ENCODE results near the gene CROCC2. TPM values are rescaled to one million over a fixed set of nuclear protein-coding genes. Genes with fewer than 3 reads are reported as not detected.

CROCC2 gene
- total and polyA plus RNA-seq, 2 of the 13 experiments (the other 11 are each of a cell fraction or from before 2014, with no cell fraction given) = not detected

GRCh38 chr2:240892356-240892755 is 13.8 kb upstream of the CROCC2 start (continued):
- no peak for TF ChIP-seq ATF6 (CRISPR knock-in tag; conservative IDR thresholded peaks at IDR 0.05)
- TF ChIP-seq ZNF547 (CRISPR knock-in tag; IDR thresholded peaks at IDR 0.05) = no peak
- no peak for TF ChIP-seq ZSCAN9 (CRISPR knock-in tag; IDR thresholded peaks at IDR 0.05; ENCODE audit: borderline replicate concordance)
- TF ChIP-seq ZNF558 (CRISPR knock-in tag; IDR thresholded peaks at IDR 0.05; ENCODE audit: borderline replicate concordance) = no peak
- no peak for TF ChIP-seq BHLHE40 (IDR thresholded peaks at IDR 0.05; ENCODE audit: low read length)

GRCh38 chr2:240892925-240893324 is 13.2 kb upstream of the CROCC2 start:
- Histone ChIP-seq H3K9me3 (ENCODE audit: low read length) (no peaks in the 10 kb centered on the region), H3K9ac (ENCODE audit: insufficient read depth, low read depth, low read length) (no peak overlapping the region), H2AFZ (ENCODE audit: low read length) (no peak overlapping the region), H4K20me1 (ENCODE audit: insufficient read depth, low read length) (no peaks in the 10 kb centered on the region), H3K36me3 (replicated peaks in 1 of 2; ENCODE audit: control insufficient read depth in 1 of 2, insufficient read depth in 2 of 2, low read length in 2 of 2) (no peaks in the 10 kb centered on the region), H3K27ac (ENCODE audit: extremely low read length, insufficient read depth, low read length) (no peak overlapping the region), H3K4me1 (ENCODE audit: insufficient read depth, low read length) (peaks cover 88% of the 10 kb centered on the region), H3K79me2 (ENCODE audit: insufficient read depth, low read length) (no peaks in the 10 kb centered on the region), H3K4me2 (ENCODE audit: low read depth, low read length) (no peak overlapping the region), H3K4me3 (replicated peaks in 1 of 3; ENCODE audit: insufficient read depth in 1 of 3, low read depth in 2 of 3, low read length in 3 of 3) (no peak overlapping the region), H3K27me3 (ENCODE audit: control insufficient read depth in 1 of 2, insufficient read depth in 2 of 2, low read length in 2 of 2) (no peaks in the 10 kb centered on the region; a peak in 1 of 5 replicates)
- ChIA-PET CTCF (ENCODE audit: low intra/inter-chr PET ratio, low total read pairs) (no interaction called here), POLR2A (interaction anchor here (1.0 to 9.3 kb wide), 2 partner anchors 18 to 36 kb away, joined by 3 to 63 read pairs; no protein-coding TSS in a partner anchor)
- DNase-seq (ENCODE audit: low spot score) = no peak
- no peak for FAIRE-seq
- WGBS (ENCODE audit: low lambda C conversion rate) = 58% methylated on average over 2 of the region's 12 CpGs
- no TSS peak for BruUV-seq (replicated peaks)
- intact Hi-C loops (cut with micrococcal nuclease; ENCODE audit: unreplicated experiment) = no loop called here
- TF ChIP-seq ZFX (CRISPR knock-in tag; IDR thresholded peaks at IDR 0.05; ENCODE audit: low read depth) (peak; percentile 45; the same call in 1 of the 2 replicates), HIC2 (CRISPR knock-in tag; IDR thresholded peaks at IDR 0.05; ENCODE audit: low read depth) (0 out of 2 replicates have a peak, but pooled peaks have one; percentile 19), RFX3 (CRISPR knock-in tag; IDR thresholded peaks at IDR 0.05) (no peak), ZNF329 (CRISPR knock-in tag; IDR thresholded peaks at IDR 0.05; ENCODE audit: low read depth) (no peak)
- TF ChIP-seq, protein P1, sequence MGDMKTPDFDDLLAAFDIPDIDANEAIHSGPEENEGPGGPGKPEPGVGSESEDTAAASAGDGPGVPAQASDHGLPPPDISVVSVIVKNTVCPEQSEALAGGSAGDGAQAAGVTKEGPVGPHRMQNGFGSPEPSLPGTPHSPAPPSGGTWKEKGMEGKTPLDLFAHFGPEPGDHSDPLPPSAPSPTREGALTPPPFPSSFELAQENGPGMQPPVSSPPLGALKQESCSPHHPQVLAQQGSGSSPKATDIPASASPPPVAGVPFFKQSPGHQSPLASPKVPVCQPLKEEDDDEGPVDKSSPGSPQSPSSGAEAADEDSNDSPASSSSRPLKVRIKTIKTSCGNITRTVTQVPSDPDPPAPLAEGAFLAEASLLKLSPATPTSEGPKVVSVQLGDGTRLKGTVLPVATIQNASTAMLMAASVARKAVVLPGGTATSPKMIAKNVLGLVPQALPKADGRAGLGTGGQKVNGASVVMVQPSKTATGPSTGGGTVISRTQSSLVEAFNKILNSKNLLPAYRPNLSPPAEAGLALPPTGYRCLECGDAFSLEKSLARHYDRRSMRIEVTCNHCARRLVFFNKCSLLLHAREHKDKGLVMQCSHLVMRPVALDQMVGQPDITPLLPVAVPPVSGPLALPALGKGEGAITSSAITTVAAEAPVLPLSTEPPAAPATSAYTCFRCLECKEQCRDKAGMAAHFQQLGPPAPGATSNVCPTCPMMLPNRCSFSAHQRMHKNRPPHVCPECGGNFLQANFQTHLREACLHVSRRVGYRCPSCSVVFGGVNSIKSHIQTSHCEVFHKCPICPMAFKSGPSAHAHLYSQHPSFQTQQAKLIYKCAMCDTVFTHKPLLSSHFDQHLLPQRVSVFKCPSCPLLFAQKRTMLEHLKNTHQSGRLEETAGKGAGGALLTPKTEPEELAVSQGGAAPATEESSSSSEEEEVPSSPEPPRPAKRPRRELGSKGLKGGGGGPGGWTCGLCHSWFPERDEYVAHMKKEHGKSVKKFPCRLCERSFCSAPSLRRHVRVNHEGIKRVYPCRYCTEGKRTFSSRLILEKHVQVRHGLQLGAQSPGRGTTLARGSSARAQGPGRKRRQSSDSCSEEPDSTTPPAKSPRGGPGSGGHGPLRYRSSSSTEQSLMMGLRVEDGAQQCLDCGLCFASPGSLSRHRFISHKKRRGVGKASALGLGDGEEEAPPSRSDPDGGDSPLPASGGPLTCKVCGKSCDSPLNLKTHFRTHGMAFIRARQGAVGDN (CRISPR knock-in tag; IDR thresholded peaks at IDR 0.05) = peak; percentile 29; the same call in 1 of the 2 replicates
- in situ Hi-C loops (cut with HindIII; ENCODE audit: extremely low pct_ligation_motif_present, low pct_unique_long_range_greater_than_20kb) = no loop called here
- no peak for ATAC-seq

Measured in HepG2 (cell line).